Heart right ventricle (tissue), 16 donors: ENCODE measurements around the gene SMIM23. TPM values are rescaled to one million over a fixed set of nuclear protein-coding genes. Genes with fewer than 3 reads are reported as not detected.

Source experiments
- ATAC-seq, 8 donors: fragments of 200-7000 bp; cut with Tn5 transposase; one replicate each; pipeline ENCODE4 v1.9.1; 2020; ENCODE audit warnings: mild to moderate bottlenecking in 8 of 8, moderate library complexity in 8 of 8, moderate number of reproducible peaks in 1 of 8
- DNase-seq, 2 donors: peaks; one replicate each; pipeline ENCODE4 v3.0.0-alpha.2; 2020
- H3K27ac ChIP-seq, 10 donors: fragments of 200-600 bp; sonication (generic) in 2 of 10; one replicate each; pipeline versions ENCODE4 v1.5.0 to v1.8.0; 2020 to 2022; ENCODE audit warnings: mild to moderate bottlenecking in 3 of 10
- H3K27me3 ChIP-seq, 7 donors: fragments of 200-600 bp; one replicate each; pipeline ENCODE4 v1.8.0; 2021 to 2022; ENCODE audit warnings: mild to moderate bottlenecking in 2 of 7
- H3K36me3 ChIP-seq, 9 donors: fragments of 200-600 bp; sonication (generic) in 1 of 9; one replicate each; pipeline versions ENCODE4 v1.5.0 to v1.8.0; 2020 to 2022; ENCODE audit warnings: mild to moderate bottlenecking in 2 of 9
- H3K4me1 ChIP-seq, 9 donors: fragments of 200-600 bp; sonication (generic) in 1 of 9; one replicate each; pipeline versions ENCODE4 v1.5.0 to v1.8.0; 2020 to 2022; ENCODE audit warnings: mild to moderate bottlenecking in 4 of 9
- H3K4me3 ChIP-seq, 10 donors: fragments of 200-600 bp; sonication (generic) in 2 of 10; one replicate each; pipeline versions ENCODE4 v1.5.0 to v1.8.0; 2020 to 2022; ENCODE audit warnings: mild to moderate bottlenecking in 7 of 10, moderate library complexity in 2 of 10
- H3K9me3 ChIP-seq, 11 donors: fragments of 200-600 bp in 10 of 11; sonication (generic) in 2 of 11; one replicate each; pipeline versions ENCODE4 v1.5.0 to v1.8.0; 2013 to 2022; ENCODE audit warnings: mild to moderate bottlenecking in 2 of 11, control low read depth in 1 of 11, moderate library complexity in 1 of 11
- CTCF ChIP-seq, 9 donors: fragments of 200-600 bp; sonication (generic) in 2 of 9; IDR thresholded peaks; one replicate each; pipeline versions ENCODE4 v1.5.0 to v1.8.0; 2021 to 2022; ENCODE audit warnings: antibody characterized with exemption in 9 of 9, mild to moderate bottlenecking in 5 of 9, moderate library complexity in 1 of 9
- WGBS, 2 donors: extraction: QIAGEN DNeasy Blood & Tissue Kit; methylation state at CpG; one replicate each; pipeline ENCODE4 v1.1.7; 2013; ENCODE audit warnings: inconsistent platforms in 1 of 2; 5-methylcytosine and 5-hydroxymethylcytosine counted together
- intact Hi-C, 10 donors: fragments of 100-400 bp; cut with DNase I; formaldehyde crosslinking; loops; one replicate each; pipeline versions ENCODE4 v1.11.1 to v1.14.2; 2022
- polyA plus RNA-seq, 2 donors: library from polyadenylated mRNA; stranded (reverse); fragments of 200-250 nt; gene quantifications; one replicate each; pipeline ENCODE4 v1.2.3, GENCODE V29; 2013
- total RNA-seq, 10 donors: library from RNA; stranded (reverse); fragmentation: NEBNext Ultra II Directional in 3 of 10; extraction: Animal tissue kit (Norgen Biotek cat#: 25700) in 3 of 10; gene quantifications; one replicate each; pipeline versions ENCODE4 v1.2.1 to v1.2.4, GENCODE V29; 2021 to 2023
- donor health status: Arrhythmogenic right ventricular cardiomyopathy.
- donor health status: ischemic (EF 13 %, LVEDD 7.1; RV severe dilation, severe dysfunction).
- donor health status: healthy with polysubstance abuse.
- donor health status: DM: no; HTN: yes; CAD: no.
- donor health status: DM: no; HTN: no; CAD: no.
- donor health status: ischemic (EF 25% LVEDD 6.9; RV normal size, moderate dysfunction).
- donor health status: ischemic (EF 25% LVEDD 5.7; RV mildly dilated, moderate dysfunction).
- donor health status: healthy.
- donor health status: DM: yes; HTN: yes; CAD: no.
- donor health status: Ischemic cardiomyopathy.
- donor health status: ischemic (EF 35%, LVEDD 5.7; RV mildly dilated, moderate dysfunction).
- donor health status: nonischemic (EF 11% LVEDD 7.7; RV severe dilation, severe dysfunction).
- donor health status: DM: yes; HTN: yes; CAD: no.
- donor health status: PGD.
- donor health status: ischemic (EF 29% LVEDD 5.4; RV normal size, mild dysfunction).
- donor health status: nonischemic (EF 23%, LVEDD 6.1; RV moderate dilation, normal function).

SMIM23 gene
- total and polyA plus RNA-seq, 12 donors: not detected

GRCh38 chr5:171771856-171772255 lies 13.8 kb upstream of the SMIM23 start:
- DNase-seq: no peak
- H3K9me3 ChIP-seq: peaks cover 0 to 13% (median 7%) of the 10 kb centered on the region in 11 donors
- no peak for TF ChIP-seq CTCF (IDR thresholded peaks at IDR 0.05)
- no peak for ATAC-seq
- WGBS, 2 donors: 56 to 67% methylated on average over 3 of the region's 3 CpGs
- intact Hi-C loops: no loop called here
- no peaks in the 10 kb centered on the region for H3K27me3 ChIP-seq
- no peak overlapping the region for H3K27ac ChIP-seq
- no peaks in the 10 kb centered on the region for H3K4me1 ChIP-seq
- no peak overlapping the region for H3K4me3 ChIP-seq
- H3K36me3 ChIP-seq: no peaks in the 10 kb centered on the region

- Histone ChIP-seq H3K27ac (no peak overlapping the region), H3K4me3 (no peak overlapping the region), H3K9me3 (peaks cover 0 to under 1% (median 0%) of the 10 kb centered on the region in 11 donors), H3K36me3 (no peaks in the 10 kb centered on the region), H3K27me3 (no peaks in the 10 kb centered on the region), H3K4me1 (no peaks in the 10 kb centered on the region)
- intact Hi-C loops: no loop called here
- TF ChIP-seq CTCF (IDR thresholded peaks at IDR 0.05): no peak
- WGBS, 2 donors: 89 to 91% methylated on average over 8 of the region's 8 CpGs
- no peak for DNase-seq
- ATAC-seq: no peak
Observed at GRCh38 chr5:171773106-171773505, 12.5 kb upstream of the SMIM23 start.

- Histone ChIP-seq H3K4me3 (no peak overlapping the region), H3K36me3 (no peaks in the 10 kb centered on the region), H3K9me3 (peaks cover 0 to 5% (median 0%) of the 10 kb centered on the region in 11 donors), H3K27ac (no peak overlapping the region), H3K4me1 (no peaks in the 10 kb centered on the region), H3K27me3 (no peaks in the 10 kb centered on the region)
- DNase-seq (no peak), ATAC-seq (no peak)
- TF ChIP-seq CTCF (IDR thresholded peaks at IDR 0.05): no peak
- WGBS, 2 donors: 94 to 97% methylated on average over 9 of the region's 9 CpGs
- intact Hi-C loops: no loop called here
Observed at GRCh38 chr5:171774418-171774817, 11.2 kb upstream of the SMIM23 start.

- Histone ChIP-seq H3K4me1 (no peaks in the 10 kb centered on the region), H3K9me3 (peaks cover 0 to 5% (median 0%) of the 10 kb centered on the region in 11 donors), H3K27me3 (no peaks in the 10 kb centered on the region), H3K27ac (no peak overlapping the region), H3K4me3 (no peak overlapping the region), H3K36me3 (no peaks in the 10 kb centered on the region)
- intact Hi-C loops: no loop called here
- no peak for TF ChIP-seq CTCF (IDR thresholded peaks at IDR 0.05)
- DNase-seq (no peak), ATAC-seq (no peak)
- WGBS, 2 donors: 52 to 64% methylated on average over 12 of the region's 12 CpGs
Observed at GRCh38 chr5:171776213-171776612, 9.4 kb upstream of the SMIM23 start.
